OCI-LY1 (cell line): ENCODE results near the gene MOCS2.

ENCODE experiments used
- H2AFZ ChIP-seq: fragments of 200-600 bp; sonication (generic), shearing (Covaris generic); 2 replicates; pipeline ENCODE4 v1.6.0; 2014; ENCODE audit warnings: antibody characterized with exemption, mild to moderate bottlenecking, low read length
- H3F3A ChIP-seq: fragments of 200-600 bp; sonication (generic), shearing (Covaris generic); 2 replicates; pipeline ENCODE4 v1.6.0; 2014; ENCODE audit warnings: mild to moderate bottlenecking, antibody characterized with exemption, low read length, moderate library complexity; ENCODE audit not compliant: insufficient read depth
- H3K27ac ChIP-seq: fragments of 200-600 bp; sonication (generic); 2 replicates; pipeline ENCODE4 v1.5.1; 2014; ENCODE audit warnings: low read length, mixed run types, mild to moderate bottlenecking, low read depth; ENCODE audit not compliant: poor library complexity, severe bottlenecking
- H3K27me3 ChIP-seq: fragments of 200-600 bp; sonication (generic); 2 replicates; pipeline ENCODE4 v1.6.0; 2014; ENCODE audit warnings: antibody characterized with exemption, mild to moderate bottlenecking, low read length, moderate library complexity; ENCODE audit not compliant: insufficient read depth
- H3K36me3 ChIP-seq: fragments of 200-600 bp; sonication (generic); 2 replicates; pipeline ENCODE4 v1.6.1; 2014; ENCODE audit warnings: mild to moderate bottlenecking, antibody characterized with exemption, low read length, moderate library complexity, mixed read lengths; ENCODE audit not compliant: insufficient read depth
- H3K4me1 ChIP-seq: fragments of 200-600 bp; sonication (generic); 2 replicates; pipeline ENCODE4 v1.5.1; 2014; ENCODE audit warnings: mild to moderate bottlenecking, low read length, moderate library complexity; ENCODE audit not compliant: insufficient read depth, severe bottlenecking
- H3K4me2 ChIP-seq: fragments of 200-600 bp; sonication (generic), shearing (Covaris generic); 2 replicates; pipeline ENCODE4 v1.6.1; 2014; ENCODE audit warnings: low read length
- H3K4me3 ChIP-seq: fragments of 200-600 bp; sonication (generic); 2 replicates; pipeline ENCODE4 v1.5.1; 2014; ENCODE audit warnings: low read length, low read depth, mild to moderate bottlenecking, mixed read lengths; ENCODE audit not compliant: poor library complexity, severe bottlenecking
- H3K79me2 ChIP-seq: fragments of 200-600 bp; shearing (Covaris generic); 2 replicates; pipeline ENCODE4 v1.6.1; 2016; ENCODE audit warnings: mixed run types, low read length, mixed read lengths; ENCODE audit not compliant: insufficient read depth
- H3K9ac ChIP-seq: fragments of 200-600 bp; sonication (generic), shearing (Covaris generic); 2 replicates; pipeline ENCODE4 v1.6.1; 2014; ENCODE audit warnings: mild to moderate bottlenecking, low read length, mixed read lengths
- H3K9me2 ChIP-seq: fragments of 200-600 bp; sonication (generic), shearing (Covaris generic); 2 replicates; pipeline ENCODE4 v1.6.1; 2014; ENCODE audit warnings: low read depth, mild to moderate bottlenecking, low read length, mixed read lengths
- H3K9me3 ChIP-seq: fragments of 200-600 bp; shearing (Covaris generic); 2 replicates; pipeline ENCODE4 v1.6.1; 2014; ENCODE audit warnings: low read length, mixed read lengths
- H4K20me1 ChIP-seq: fragments of 200-600 bp; sonication (generic), shearing (Covaris generic); 2 replicates; pipeline ENCODE4 v1.6.0; 2016; ENCODE audit warnings: mild to moderate bottlenecking, low read length; ENCODE audit not compliant: insufficient read depth
- CTCF ChIP-seq: fragments of 200-600 bp; sonication (generic), shearing (Covaris generic); IDR thresholded peaks from 2 replicates; pipeline ENCODE4 v1.5.1; 2017; ENCODE audit warnings: mild to moderate bottlenecking, antibody characterized with exemption, low read length, moderate library complexity, mixed read lengths
- EZH2 ChIP-seq: fragments of 200-600 bp; sonication (generic), shearing (Covaris generic); IDR thresholded peaks from 2 replicates; pipeline ENCODE4 v1.8.0; 2017; ENCODE audit warnings: borderline replicate concordance, mixed run types, mild to moderate bottlenecking, antibody characterized with exemption, low read length, moderate library complexity, mixed read lengths

The MOCS2 gene

GRCh38 chr5:53071298-53071697 lies 38.3 kb downstream of the MOCS2 start:
- H3K9ac ChIP-seq: no peak overlapping the region
- no peak overlapping the region for H2AFZ ChIP-seq
- no peak overlapping the region for H3K4me3 ChIP-seq
- H4K20me1 ChIP-seq: no peaks in the 10 kb centered on the region
- no peaks in the 10 kb centered on the region for H3K79me2 ChIP-seq
- H3K4me2 ChIP-seq: no peak overlapping the region
- no peaks in the 10 kb centered on the region for H3K9me3 ChIP-seq
- H3K9me2 ChIP-seq: no peaks in the 10 kb centered on the region
- no peaks in the 10 kb centered on the region; the same call in 1 of the 2 replicates for H3K27me3 ChIP-seq
- no peak for TF ChIP-seq CTCF
- TF ChIP-seq EZH2: no peak
- H3K27ac ChIP-seq: no peak overlapping the region
- H3K4me1 ChIP-seq: no peaks in the 10 kb centered on the region
- no peaks in the 10 kb centered on the region for H3K36me3 ChIP-seq
- H3F3A ChIP-seq: no peaks in the 10 kb centered on the region

GRCh38 chr5:53069626-53070025 lies 39.9 kb downstream of the MOCS2 start:
- Histone ChIP-seq H3K4me3 (no peak overlapping the region), H3K9me2 (no peaks in the 10 kb centered on the region), H3K79me2 (no peaks in the 10 kb centered on the region), H3F3A (no peaks in the 10 kb centered on the region), H3K9ac (no peak overlapping the region), H3K9me3 (no peaks in the 10 kb centered on the region), H3K4me2 (no peak overlapping the region), H3K27me3 (no peaks in the 10 kb centered on the region; the same call in 1 of the 2 replicates), H3K27ac (no peak overlapping the region), H4K20me1 (no peaks in the 10 kb centered on the region), H3K36me3 (no peaks in the 10 kb centered on the region), H3K4me1 (no peaks in the 10 kb centered on the region), H2AFZ (no peak overlapping the region)
- TF ChIP-seq CTCF (no peak), EZH2 (no peak)

GRCh38 chr5:53068291-53068836 lies 41.2 kb downstream of the MOCS2 start:
- no peak overlapping the region for H3K27ac ChIP-seq
- H3F3A ChIP-seq: no peaks in the 10 kb centered on the region
- TF ChIP-seq EZH2: no peak
- TF ChIP-seq CTCF: no peak

More at GRCh38 chr5:53068291-53068836, 41.2 kb downstream of the MOCS2 start:
- H3K4me2 ChIP-seq: no peak overlapping the region
- H3K79me2 ChIP-seq: no peaks in the 10 kb centered on the region
- H3K27me3 ChIP-seq: no peaks in the 10 kb centered on the region
- H2AFZ ChIP-seq: no peak overlapping the region
- no peaks in the 10 kb centered on the region for H3K36me3 ChIP-seq
- no peaks in the 10 kb centered on the region for H4K20me1 ChIP-seq
- H3K9me2 ChIP-seq: no peaks in the 10 kb centered on the region
- no peaks in the 10 kb centered on the region for H3K4me1 ChIP-seq
- H3K9me3 ChIP-seq: no peaks in the 10 kb centered on the region
- no peak overlapping the region for H3K9ac ChIP-seq
- H3K4me3 ChIP-seq: no peak overlapping the region
